ENCODE measurements around the gene AKAP6.

Gene AKAP6

DNA sequence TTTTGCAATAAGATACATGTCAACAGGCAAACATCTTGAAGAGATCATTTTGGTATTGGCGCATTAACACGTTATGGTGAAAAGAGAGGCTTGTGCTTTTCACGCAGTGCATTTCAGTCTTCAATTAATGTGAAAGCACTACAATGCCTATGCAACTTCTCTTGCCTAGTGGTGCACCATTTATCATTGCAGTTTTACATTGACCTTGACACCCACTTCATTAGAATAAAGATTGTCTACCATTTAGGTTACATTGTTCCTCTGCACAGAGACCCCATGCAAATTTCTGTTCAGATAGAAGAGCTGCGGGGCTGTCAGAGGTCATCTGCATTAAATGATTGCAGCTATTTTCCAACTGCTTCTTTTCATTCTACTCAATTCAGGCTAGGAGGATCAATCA, 397.4 kb downstream of the AKAP6 start:
- in situ Hi-C loops (cut with HindIII; ENCODE audit: low sequenced_read_pairs), result no loop called here

DNA sequence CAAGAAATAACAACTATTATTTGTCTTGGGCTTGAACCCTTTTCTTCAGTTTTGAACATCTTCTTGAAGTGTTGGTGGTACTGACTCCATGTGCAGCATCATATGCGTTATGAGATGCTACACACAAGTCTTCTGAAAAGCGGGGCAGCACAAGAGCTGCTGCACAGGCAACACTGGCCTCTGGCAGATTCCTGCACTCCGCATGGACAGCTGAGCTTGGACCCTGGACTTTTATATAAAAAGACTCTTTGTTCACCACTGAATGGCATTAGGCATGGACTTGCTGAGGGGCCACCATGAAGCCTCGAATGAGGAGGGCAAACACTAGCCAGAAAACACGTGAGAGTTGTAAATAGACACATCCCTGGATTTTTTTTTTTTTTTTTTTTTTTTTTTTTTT, 398.7 kb downstream of the AKAP6 start:
- in situ Hi-C loops (cut with HindIII; ENCODE audit: low sequenced_read_pairs), result no loop called here

DNA sequence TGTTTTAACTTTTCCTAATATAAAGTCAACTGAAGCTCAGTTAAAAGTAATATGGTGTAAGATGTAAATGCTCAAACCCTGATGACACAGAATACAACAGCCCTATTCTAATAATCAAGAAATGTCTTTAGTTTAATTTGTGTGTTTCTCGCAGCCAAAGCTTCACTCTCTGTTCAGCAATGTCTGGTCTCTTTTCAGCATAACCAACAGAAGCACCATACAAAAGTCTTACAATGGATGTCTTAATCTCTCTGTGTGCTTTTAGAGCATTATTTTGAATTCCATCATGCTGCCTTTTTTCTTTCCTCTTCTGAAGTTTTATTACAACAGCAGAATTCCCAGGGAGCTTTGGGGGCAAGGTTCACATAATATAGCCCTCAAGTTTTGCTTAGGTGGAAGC, 399.4 kb downstream of the AKAP6 start:
- in situ Hi-C loops (cut with HindIII; ENCODE audit: low sequenced_read_pairs), result no loop called here

DNA sequence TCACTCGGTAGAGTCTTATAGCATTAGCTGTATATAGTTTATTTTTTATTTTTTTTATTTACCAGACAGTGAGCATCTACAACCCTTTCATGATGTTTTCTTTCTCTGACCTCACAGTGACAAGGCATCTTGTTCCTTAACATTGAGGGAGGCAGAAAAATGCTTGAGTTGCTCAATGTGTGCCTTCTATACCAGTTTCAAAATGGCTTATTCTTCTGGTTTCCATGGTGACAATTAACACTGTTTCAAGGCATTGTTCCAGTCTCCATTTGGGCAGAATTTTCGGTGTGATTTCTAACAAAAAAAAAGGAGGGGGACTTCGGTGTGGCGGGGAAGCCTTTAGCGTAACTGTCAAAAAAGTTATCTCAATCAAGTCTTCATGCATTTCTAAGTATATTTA, 399.9 kb downstream of the AKAP6 start:
- in situ Hi-C loops (cut with HindIII; ENCODE audit: low sequenced_read_pairs), result no loop called here

DNA sequence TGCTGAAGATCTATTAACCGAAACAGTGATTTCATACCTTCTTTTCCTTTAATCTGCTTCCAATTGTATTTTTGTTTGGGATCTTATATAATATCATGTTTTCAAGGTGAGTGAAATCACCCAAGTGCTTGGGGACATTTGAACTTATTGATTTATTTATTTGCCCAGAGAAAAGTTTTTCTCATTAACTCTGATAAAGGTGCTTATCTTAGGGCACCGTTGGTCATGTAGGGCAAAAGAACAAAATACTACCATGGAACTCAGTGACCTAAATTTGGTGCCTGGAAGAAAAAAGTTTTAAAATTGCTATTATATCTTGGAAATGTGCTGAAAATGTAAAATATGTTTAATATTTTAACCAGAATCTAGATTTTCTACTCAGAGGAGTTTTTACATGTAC, 402.2 kb downstream of the AKAP6 start:
- in situ Hi-C loops (cut with HindIII; ENCODE audit: low sequenced_read_pairs), result no loop called here

DNA sequence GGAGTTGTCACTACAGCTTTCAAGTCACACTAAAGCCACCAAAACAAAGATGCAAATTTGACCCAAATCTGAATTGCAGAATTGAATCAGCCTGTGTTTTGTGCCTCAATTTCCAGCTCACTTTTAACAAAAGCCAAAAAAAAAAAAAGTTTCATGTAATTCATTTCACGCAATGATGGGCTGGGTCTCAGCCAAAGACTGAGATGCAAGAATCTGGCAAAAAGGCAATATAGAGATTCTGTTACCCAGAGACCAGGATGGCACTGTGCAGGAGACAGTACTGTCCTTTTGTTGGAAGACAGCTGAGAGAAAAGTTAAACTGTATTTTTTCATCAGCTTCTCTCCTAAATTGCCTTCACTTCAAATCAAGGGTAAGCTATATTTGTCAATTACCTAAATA, 403.9 kb downstream of the AKAP6 start:
- in situ Hi-C loops (cut with HindIII; ENCODE audit: low sequenced_read_pairs), result no loop called here

DNA sequence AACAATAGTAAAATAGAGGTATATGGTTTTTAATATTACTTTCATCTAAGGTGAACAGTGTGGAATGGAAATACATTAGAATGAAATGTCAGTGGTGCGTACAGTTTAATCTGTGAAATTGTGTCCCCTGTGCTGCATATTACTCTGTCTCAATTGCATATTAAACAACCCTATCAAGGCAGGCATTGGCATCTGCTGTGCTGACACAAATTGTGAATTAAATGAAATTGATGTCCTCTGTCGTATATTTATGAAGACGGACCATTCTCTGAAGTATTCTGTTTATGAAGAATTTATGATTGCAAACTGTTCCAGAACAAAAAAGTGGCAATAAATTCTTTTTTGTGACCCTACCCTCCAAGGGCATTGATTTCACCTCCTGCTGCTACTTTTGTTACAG, 405.2 kb downstream of the AKAP6 start:
- in situ Hi-C loops (cut with HindIII; ENCODE audit: low sequenced_read_pairs), result no loop called here

DNA sequence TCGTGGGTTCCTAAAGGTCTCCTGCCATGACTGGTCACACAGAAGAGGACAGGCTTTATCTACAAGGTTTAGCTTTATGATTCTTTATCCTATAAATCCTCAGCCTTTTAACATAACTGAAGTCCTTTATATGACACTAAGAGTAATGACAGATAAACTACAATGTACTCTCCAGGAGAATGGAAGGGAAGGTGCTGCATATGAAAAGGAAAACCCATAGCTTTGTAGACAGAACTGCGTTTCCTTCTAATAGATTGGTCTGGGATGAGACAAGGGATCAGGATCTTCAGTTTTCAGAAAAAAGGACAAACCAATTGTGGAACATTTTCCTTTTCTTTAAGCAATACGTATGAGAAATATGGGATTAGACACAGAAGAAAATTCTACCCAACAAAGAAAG, 408.5 kb downstream of the AKAP6 start:
- in situ Hi-C loops (cut with HindIII; ENCODE audit: low sequenced_read_pairs), result no loop called here

DNA sequence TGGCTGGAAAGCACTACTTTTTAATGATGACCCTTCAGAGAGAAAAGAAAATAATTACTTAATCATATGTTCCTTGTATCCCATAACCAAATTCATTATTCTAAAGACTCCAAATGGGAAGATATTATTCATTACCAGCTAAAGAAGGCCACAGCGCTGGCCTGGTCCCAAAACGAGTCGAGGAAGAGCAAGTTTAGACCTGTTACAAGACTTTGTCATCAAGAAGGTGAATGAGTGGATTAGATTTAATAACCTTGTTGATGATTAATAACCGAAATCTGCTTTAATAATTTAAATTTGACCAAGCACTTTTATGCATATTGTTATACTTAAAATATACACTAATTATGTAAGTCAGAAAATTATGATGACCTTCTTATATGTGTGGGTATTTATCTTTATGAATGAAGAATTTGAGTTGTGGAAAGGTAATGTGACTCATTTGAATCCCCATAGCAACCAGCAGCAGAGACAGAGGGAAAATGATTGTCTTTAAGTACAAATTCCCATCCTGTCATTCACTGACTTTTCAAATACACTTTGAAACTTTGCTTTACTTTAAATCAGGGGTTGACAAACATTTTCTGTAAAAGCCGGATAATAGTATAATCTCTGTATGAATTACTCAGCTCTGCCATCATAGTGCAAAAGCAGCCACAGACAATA, 409.2 kb downstream of the AKAP6 start:
- in situ Hi-C loops (cut with HindIII; ENCODE audit: low sequenced_read_pairs), result no loop called here

DNA sequence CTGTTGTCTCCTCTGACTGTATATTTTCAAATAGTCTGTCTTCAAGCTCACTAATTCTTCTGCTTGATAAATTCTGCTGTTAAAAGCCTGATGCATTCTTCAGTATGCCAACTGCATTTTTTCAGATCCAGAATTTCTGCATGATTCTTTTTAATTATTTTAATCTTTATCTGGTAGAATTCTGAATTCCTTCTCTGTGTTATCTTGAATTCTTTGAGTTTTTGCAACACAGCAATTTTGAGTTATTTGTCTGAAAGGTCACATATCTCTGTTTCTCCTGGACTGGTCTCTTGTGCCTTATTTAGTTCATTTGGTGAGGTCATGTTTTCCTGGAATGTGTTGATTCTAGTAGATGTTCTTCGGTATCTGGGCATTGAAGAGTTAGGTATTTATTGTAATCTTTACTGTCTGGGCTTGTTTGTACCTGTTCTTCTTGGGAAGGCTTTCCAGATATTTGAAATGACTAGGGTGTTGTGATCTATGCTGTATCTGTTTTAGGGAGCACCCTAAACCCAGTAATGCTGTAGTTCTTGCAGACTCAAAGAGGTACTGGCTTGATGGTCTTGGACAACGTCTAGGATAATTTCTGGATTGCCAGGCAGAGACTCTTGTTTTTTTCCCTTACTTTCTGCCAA, 415.8 kb downstream of the AKAP6 start:
- in situ Hi-C loops (cut with HindIII; ENCODE audit: low sequenced_read_pairs), result no loop called here

DNA sequence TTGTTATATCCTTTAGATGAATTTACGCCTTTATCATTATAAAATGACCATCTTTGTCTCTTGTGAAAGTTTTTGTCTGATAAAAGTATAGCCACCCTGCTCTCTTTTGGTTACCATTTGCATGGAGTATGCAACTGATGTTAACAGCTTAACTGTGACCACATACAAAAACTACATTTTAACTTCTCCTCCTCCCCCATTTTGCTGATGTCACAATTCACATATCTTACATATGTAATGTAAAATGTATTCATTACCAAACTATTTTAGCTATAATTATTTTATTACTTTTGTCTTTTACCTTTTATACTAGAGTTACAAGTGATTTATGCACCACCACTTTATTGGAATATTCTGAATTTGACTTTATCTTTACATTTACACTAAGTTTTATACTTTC, 425.1 kb downstream of the AKAP6 start:
- in situ Hi-C loops (cut with HindIII; ENCODE audit: low sequenced_read_pairs), result no loop called here

DNA sequence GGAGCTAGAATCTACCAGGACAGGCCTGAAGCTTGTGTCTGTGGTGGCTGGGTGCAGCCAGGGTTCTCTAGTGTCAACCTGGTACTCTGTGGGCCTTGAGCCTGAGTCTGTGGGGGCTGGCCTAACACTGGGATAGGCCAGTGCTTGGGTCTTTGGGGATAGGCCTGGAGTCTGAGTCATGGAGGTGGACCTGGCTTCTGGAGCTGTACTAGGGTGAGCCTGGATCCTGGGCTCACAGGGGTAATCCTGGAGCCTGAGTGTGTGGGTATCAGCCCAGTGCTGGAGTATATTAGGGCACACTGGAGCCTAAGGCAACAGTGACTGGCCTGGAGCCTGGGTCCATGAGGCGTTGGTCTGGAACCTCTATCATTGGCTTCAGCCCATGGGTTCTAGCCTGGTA, 427.1 kb downstream of the AKAP6 start:
- in situ Hi-C loops (cut with HindIII; ENCODE audit: low sequenced_read_pairs), result no loop called here

DNA sequence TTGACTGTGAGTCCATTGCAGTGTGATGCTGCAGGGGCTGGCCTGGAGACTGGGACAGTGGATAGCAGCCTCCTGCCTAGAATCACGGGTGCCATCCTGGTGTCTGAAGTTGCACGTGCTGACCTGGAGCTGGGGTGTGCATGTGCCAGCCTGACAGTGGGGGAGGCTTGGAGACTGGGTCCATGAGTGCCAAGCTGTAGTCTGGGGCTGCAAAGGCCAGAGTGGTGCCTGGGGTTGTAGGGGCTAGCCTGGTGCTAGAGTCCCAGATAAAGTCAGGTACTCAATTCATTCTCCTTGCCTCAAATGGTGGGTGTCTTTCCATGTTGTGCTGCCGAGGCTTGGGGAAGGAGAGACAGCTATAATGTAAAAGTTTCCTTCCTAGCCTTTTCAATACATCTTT, 427.7 kb downstream of the AKAP6 start:
- in situ Hi-C loops (cut with HindIII; ENCODE audit: low sequenced_read_pairs), result no loop called here

DNA sequence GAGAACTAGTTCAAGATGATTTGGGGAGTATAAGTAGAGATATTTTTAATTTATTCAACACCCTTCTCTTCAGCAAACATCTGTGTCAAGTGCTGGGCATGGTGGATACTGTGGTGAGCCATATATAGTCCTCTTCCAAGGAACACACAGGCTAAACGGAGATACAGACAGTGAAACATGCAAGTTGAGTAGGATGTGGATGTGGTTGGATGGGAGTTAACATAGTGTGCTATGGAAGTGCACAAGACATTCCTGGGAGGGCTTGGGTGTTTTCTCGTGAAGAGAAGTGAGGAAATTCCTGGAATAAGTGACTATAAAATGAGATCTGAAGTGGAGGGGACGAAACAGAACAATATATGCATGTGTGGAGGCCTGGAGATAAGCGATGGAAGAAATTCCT, 428.5 kb downstream of the AKAP6 start:
- in situ Hi-C loops (cut with HindIII; ENCODE audit: low sequenced_read_pairs), result no loop called here

DNA sequence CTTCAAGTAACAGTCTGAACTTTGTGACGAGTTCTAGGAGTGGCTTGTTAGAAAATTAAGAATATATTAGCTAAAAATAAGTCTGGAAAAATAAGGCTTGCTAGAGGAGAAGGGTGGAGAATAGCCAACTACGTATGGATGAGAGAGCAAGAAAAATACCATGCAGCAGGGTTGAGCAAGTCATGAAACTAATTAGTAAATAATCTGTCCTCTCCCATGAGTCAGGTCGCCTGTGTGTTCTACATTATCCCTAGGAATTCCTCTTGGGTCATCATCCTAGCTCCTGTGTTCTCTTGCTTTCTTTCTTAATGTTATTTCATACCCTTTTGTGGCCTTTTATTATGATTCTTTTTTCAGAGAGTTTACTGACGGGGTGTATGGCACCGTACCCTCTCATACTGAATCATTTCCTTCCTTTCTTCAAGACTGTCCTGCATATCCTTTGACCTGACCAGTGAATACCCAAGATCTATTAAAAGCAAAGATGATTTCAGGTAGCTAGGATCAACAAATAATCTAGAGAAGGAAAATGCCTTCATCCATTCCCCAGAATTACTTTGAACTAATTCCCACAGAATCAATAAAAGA, 432.4 kb downstream of the AKAP6 start:
- in situ Hi-C loops (cut with HindIII; ENCODE audit: low sequenced_read_pairs), result no loop called here

DNA sequence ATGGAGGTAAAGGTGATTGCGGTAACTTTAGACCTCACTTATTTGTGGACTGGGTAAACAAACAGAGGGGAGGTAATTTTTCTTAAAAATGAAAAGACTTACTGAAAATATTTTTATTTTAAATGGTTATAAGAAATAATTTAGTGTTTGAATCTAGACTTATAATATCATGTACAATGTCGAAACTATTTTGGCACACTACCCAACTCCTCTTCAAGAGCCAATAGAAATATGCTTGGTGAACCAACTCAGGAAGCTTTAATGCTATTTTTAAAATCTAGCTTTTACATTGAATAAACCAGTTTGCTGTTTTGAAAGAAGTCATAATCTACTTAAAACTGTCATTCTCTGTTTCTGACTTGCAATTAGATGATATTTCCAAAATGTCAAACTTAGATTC, 433.8 kb downstream of the AKAP6 start:
- in situ Hi-C loops (cut with HindIII; ENCODE audit: low sequenced_read_pairs), result no loop called here

DNA sequence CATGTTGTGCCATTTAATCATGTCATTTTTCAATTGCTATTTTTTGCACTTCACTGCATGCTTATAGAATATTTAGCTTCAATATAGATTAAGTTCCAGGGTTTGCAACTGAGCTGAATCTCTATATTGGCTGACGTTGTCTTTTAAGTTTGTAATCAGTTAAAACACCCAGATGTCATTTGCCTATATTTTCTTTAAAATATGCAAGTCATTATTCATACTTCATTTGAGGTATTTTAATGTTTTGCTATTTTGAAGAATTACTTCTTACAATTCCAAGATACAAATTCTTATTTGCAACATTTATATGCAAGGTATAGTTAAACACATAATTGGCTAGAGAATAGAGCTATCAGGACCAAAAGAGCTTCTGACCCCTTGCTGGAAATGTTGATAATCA, 434.6 kb downstream of the AKAP6 start:
- in situ Hi-C loops (cut with HindIII; ENCODE audit: low sequenced_read_pairs), result no loop called here

DNA sequence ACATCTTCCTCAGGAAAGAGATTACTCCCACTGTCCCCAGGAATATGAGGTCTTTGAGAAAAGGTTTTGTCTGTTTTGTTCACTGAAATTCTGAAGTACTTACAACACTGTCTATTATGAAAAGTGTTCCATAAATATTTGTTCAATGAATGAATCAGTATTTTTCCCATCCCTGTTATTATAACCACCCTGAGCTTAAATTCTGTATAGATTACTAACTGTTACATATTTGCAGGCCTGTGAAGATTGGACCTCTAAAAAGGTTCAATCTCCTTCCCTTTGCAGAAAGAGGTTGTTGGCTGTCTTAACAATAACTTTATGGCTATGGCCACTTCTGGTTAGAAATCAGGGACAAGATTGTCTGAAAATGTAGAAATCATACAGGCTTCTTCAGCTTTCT, 435.0 kb downstream of the AKAP6 start:
- in situ Hi-C loops (cut with HindIII; ENCODE audit: low sequenced_read_pairs), result no loop called here

DNA sequence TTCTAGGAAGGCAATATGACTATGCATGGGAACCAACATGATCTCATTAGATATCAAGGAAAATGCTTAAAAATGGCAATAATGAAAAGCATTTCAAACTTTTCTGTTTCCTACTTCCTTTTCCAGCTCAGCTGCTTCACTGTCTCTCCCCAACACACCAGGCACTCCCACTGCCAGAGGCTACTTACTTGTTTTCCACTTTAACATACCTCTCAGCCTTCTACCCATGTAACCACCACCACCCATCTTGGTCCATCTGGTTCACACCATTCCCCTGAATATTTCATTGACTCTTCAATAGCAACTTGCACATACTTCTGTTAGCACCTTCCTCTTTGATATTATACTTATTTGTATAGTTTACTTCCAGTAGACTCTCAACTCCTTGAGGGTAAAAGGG, 441.3 kb downstream of the AKAP6 start:
- in situ Hi-C loops (cut with HindIII; ENCODE audit: low sequenced_read_pairs), result no loop called here

DNA sequence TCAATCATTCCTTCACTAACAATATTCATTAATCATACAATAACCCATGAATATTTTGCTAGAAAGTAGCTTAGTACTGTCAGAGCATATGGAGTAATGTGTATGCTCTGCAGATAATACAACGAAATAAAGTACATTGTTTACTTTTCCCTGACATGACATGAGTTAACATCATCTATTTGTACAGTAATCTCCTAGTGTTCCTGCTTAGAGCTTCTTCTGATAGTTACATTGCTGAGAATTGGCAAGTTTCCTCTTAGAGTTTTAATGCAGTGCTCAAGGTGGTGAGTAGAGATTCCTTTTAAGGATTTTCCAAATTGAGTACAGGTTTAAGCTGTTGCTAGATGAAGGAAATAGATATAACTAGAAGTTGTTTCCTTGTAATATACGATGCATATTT, 445.1 kb downstream of the AKAP6 start:
- in situ Hi-C loops (cut with HindIII; ENCODE audit: low sequenced_read_pairs), result no loop called here

DNA sequence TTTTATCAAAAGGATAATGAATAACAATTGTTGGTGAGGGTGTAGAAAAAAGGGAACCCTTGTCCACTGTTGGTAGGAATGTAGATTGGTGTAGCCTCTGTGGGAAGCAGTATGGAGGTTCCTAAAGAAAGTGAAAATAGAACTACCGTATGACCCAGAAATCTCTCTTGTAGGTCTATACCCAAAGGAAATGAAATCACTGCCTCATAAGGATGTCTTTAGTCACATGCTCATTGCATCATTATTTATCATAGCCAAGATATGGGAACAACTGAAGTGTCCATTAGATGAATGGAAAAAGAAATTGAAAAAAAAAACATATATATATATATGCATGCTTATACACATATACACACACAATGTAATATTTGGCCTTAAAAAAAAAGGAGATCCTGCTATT, 450.7 kb downstream of the AKAP6 start:
- in situ Hi-C loops (cut with HindIII; ENCODE audit: low sequenced_read_pairs), result no loop called here

DNA sequence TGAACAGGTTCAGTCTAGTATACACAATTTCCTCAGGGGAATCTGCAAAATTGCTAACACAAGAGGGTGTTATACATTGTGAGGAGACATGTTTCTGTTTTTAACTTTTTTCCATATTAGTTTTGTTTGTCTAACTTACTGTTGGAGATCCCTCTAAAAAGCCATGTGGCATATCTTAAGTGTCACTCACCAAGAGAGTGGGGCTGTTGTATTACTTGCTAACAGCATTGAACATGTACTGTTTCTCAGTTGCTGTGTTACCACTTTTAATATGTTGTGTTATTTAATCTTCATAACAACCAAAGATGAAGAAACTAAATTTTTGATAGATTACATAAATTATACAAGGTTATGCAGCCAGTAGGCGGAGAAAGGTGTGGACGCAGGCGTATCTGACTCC, 455.3 kb downstream of the AKAP6 start:
- in situ Hi-C loops (cut with HindIII; ENCODE audit: low sequenced_read_pairs), result no loop called here

DNA sequence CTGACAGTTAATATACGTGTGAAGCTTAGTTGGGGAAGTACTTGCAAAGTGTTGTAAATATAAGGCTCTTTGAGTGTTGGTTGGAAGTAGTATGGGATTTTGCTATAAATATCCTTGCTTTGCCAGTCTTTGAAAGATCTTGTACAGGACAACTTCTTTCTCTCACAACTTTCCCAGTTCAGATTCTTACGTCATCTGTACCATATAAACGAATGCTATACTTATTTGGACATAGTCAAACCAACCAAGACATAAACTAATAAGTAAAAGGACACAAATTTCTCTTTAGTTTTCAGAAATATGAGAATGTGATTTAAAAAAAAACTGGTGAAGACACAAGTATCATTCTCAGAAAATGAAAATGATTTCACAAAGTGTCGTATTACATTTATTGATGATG, 456.5 kb downstream of the AKAP6 start:
- in situ Hi-C loops (cut with HindIII; ENCODE audit: low sequenced_read_pairs), result no loop called here

Data from endothelial cell of hepatic sinusoid (primary cell).